ENCODE data around the gene CSH1. TPM values are rescaled to one million over a fixed set of nuclear protein-coding genes. Genes with fewer than 3 reads are reported as not detected.
A peak's percentile ranks its signal among the peaks of the same experiment; 100 is the strongest.

The CSH1 gene
- total RNA-seq, 1 donor, result not detected

DNA sequence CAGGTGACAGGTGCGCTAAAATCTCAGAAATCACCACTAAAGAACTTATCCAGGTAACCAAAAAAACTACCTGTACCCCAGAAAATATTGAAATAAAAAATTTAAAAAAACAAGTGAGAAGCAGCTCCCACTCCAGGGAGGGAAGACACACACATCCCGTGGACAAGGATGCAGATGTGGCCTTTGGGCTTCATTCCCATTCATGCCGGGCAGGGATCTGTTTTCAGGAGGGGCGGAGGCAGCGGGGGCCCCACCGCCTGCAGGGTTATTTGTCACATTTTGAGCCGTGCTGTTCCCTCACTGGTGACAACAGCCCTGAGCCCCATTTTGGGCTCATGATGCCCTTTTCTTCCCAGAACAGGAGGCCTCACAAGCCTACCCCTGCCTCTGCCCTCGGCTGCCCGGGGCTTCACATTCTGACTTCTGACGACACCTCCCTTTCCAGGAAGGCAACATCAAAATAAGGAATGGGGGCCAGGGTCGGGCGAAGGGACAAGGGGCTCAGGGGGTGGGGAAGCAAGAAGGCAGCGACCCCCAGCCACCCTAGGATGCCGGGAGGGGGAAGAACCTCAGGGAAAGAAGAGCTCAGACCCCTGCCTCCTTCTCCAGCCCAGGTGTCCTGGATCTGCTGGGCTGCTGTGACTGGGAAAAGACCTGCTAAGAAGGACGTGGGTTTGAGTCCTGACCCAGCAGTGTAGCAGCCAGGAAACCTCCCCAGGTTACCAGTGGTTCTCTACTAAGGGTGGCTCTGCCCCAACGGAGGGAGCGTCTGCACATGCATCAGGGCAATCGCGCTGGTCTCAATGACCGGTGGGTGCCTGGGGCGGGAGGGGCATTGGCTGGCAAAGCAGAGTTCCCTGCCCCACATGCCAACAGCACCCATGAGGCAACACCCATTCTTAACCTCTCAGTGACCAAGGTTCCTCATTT, 38.1 kb upstream of the CSH1 start:
- no peak for TF ChIP-seq CTCF (IDR thresholded peaks at IDR 0.05; ENCODE audit: insufficient read depth, low read length)
- no peak overlapping the region for H3K4me3 ChIP-seq (ENCODE audit: low read depth, low read length)
- DNase-seq (ENCODE audit: low read depth), result no peak

DNA sequence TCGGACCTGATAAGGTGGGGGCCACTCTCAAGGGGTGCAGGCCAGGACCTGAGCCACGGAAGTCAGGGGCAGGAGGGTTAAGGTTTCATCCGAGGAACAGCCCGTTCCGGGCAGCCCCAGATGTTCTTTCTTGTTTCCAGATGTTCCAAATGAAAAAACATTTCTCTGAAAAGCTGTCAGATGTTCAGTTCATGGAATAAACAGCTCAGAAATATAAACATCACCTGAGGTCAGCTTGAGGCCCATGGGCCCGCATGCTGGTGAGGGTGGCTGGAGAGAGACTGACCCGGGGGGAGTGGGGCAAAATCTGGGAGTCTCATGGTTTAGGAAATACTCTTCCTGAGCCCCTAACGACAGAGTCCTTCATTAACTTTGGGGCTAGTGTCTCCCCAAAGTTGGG, 37.2 kb upstream of the CSH1 start:
- no peak for TF ChIP-seq CTCF (IDR thresholded peaks at IDR 0.05; ENCODE audit: insufficient read depth, low read length)
- DNase-seq (ENCODE audit: low read depth), result no peak
- no peak overlapping the region for H3K4me3 ChIP-seq (ENCODE audit: low read depth, low read length)

DNA sequence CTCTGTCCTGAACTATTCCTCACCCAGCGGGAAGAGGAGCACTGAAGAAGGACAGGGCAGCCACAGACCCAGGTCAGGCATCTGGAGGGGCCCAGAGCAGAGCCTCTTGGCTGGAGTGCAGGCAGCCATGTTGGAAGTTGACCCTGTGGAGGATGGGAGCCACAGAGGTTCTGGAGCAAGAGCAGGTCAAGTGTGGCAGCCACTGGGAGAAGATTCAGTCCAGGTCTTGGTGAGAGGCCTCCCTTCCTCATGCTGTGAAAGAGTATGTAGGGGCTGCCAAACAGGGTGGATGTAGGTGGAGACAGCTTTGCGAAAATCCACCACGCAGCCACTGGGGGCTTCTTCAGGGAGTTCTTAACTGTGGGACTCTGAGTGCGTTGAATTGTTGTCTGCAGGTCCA, 36.3 kb upstream of the CSH1 start:
- H3K4me3 ChIP-seq (ENCODE audit: low read depth, low read length), result no peak overlapping the region
- no peak for TF ChIP-seq CTCF (IDR thresholded peaks at IDR 0.05; ENCODE audit: insufficient read depth, low read length)
- DNase-seq (ENCODE audit: low read depth), result no peak

DNA sequence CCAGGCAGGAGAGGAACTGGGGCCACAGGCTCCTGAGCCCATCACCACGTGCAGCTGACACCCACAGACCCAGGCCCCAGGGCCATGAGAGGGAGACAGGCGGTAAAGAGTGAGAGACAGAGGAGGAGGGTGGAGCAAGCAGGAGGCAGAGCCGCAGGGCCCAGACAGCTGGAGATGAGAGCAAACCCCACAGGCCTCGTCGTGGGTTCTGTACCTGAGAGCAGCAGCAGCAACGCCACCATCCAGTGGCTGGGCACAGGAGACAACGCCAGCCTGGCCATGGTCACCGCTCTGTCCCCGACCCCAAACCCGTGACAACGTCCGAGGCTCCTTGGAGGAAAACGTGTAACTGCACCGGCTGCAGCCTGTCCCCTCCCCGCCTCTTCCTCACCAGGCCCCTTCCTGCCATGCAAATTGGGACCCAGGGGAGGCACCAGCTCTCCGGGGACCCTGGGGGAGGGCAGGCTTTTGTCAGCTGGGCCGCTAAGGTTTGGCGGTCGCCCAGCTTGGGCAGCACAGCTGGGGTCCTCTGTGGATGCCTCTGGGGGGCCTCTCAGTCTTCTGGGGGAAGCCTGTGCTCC, 35.7 kb upstream of the CSH1 start, which contains the start of gene CD79B:
Gene CD79B (minus strand): TSS at position 351 of the 581 bp plus-strand sequence. CDS start 70 bp downstream, at position 281.
- no peak for DNase-seq (ENCODE audit: low read depth)
- TF ChIP-seq CTCF (IDR thresholded peaks at IDR 0.05; ENCODE audit: insufficient read depth, low read length), result no peak
- no peak within 1 kb of the TSS for H3K4me3 ChIP-seq (ENCODE audit: low read depth, low read length)

DNA sequence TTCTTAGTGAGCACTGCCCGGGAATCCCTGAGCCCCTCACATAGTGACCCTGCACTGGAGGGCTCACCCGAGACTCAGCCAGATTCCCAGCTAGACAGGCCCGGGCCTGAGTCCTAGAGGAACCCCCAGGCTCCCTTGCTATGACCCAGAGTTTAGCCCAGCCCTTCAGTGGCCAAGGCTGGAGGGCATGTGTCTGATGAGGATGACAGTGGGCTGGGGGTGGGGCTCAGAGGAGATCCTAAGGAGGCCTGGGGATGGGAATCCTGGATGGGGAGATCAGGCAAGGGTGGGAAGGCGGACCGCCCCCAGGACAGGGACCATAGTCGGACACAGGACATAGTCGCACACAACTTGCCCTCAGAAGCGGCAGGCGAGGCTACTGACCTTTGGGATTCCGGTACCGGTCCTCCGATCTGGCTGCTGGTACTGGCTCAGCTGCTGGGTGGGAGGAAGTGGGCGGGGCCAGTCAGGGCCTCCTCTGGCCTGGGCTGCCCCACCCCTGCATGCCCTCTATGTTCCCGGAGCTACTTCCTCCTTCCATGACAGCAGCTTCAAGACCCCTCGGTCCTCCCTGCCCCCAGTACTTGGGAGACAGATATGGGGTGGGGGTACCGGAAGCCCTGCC, 34.7 kb upstream of the CSH1 start:
- no peak for TF ChIP-seq CTCF (IDR thresholded peaks at IDR 0.05; ENCODE audit: insufficient read depth, low read length)
- no peak for DNase-seq (ENCODE audit: low read depth)
- H3K4me3 ChIP-seq (ENCODE audit: low read depth, low read length), result no peak overlapping the region

- TF ChIP-seq CTCF (IDR thresholded peaks at IDR 0.05; ENCODE audit: insufficient read depth, low read length), result no peak
- DNase-seq (ENCODE audit: low read depth), result peak; percentile 40
These were observed 33.7 kb upstream of the CSH1 start for GRCh38 chr17:63929860-63930766.

More at GRCh38 chr17:63929860-63930766, 33.7 kb upstream of the CSH1 start:
- H3K4me3 ChIP-seq (ENCODE audit: low read depth, low read length), result no peak overlapping the region
